Nephron progenitor cell (in vitro differentiated cells): Measurements from ENCODE around the gene MRPL52.

Experiments used
- DNase-seq: peaks from one replicate; pipeline ENCODE4 v3.0.0; 2021
- H3K27ac Mint-ChIP-seq: 2 replicates; pipeline ENCODE4 v1.8.0; 2021; ENCODE audit warnings: mild to moderate bottlenecking, moderate library complexity, mixed read lengths
- H3K27me3 Mint-ChIP-seq: 2 replicates; pipeline ENCODE4 v1.8.0; 2021; ENCODE audit warnings: mild to moderate bottlenecking, low read depth, mixed read lengths; ENCODE audit not compliant: poor library complexity
- H3K36me3 Mint-ChIP-seq: 2 replicates; pipeline ENCODE4 v1.8.0; 2021; ENCODE audit warnings: low read depth, mixed read lengths
- H3K4me1 Mint-ChIP-seq: 2 replicates; pipeline ENCODE4 v1.8.0; 2021; ENCODE audit warnings: mixed read lengths
- H3K4me3 Mint-ChIP-seq: 2 replicates; pipeline ENCODE4 v1.8.0; 2021; ENCODE audit warnings: mild to moderate bottlenecking, moderate library complexity, mixed read lengths
- H3K9me3 Mint-ChIP-seq: 2 replicates; pipeline ENCODE4 v1.8.0; 2021; ENCODE audit warnings: mild to moderate bottlenecking, moderate library complexity, mixed read lengths
- CTCF ChIP-seq: fragments of 200-600 bp; sonication (generic); IDR thresholded peaks from 2 replicates; pipeline ENCODE4 v1.5.0; 2021; ENCODE audit warnings: antibody characterized with exemption

The MRPL52 gene

DNA sequence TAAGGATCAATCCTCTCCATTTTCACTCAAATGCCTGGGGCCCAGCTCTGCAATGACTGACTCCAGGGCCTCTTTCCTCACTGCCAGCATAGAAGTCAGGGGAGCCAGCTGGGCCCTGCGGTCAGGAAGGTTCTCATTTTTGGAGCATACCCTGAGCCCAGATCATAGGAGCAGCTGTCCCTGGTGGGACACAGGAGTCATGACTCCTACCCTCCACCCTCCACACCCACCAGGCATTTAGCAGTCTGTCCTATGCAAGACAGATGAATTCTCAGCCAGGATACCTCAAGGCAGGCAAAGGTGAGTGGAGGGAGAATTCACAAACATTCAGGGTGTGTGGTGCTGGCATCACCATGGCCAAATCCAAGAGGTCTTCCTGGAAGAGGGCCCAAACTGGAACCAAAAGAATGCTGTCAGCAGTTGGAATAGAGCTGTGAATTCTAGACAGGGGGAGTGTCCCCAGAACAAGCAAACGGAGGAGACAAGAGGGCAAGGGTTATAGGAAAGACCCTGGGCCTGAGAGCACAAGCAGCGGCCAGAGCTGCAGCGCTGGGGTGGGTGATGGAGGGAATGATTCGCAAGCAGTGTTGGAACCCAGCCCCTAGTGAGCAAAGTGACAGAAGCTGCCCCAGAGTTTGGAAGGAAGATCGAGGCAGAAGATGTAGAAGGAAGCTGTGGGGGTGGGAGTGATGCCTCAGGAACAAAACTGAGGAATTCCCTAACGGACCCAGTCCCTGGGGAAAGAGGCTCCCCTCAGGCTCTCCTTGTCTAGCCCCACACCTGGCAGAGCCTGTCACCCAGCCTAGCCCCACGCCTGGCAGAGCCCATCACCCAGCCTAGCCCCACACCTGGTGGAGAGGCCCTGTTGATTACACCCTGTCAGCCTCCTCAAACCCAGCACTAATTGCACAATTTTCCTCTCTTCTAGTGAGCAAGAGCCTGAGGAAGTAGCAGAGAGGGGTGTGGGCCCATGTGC lies 48.9 kb downstream of the MRPL52 start:
- TF ChIP-seq CTCF, result no peak
- Mint-ChIP-seq H3K27me3 (no peaks in the 10 kb centered on the region), H3K9me3 (no peaks in the 10 kb centered on the region), H3K4me3 (no peak overlapping the region), H3K36me3 (peaks cover 29% of the 10 kb centered on the region), H3K27ac (peak overlapping the region; percentile 44), H3K4me1 (peaks cover 30% of the 10 kb centered on the region)
- no peak for DNase-seq

DNA sequence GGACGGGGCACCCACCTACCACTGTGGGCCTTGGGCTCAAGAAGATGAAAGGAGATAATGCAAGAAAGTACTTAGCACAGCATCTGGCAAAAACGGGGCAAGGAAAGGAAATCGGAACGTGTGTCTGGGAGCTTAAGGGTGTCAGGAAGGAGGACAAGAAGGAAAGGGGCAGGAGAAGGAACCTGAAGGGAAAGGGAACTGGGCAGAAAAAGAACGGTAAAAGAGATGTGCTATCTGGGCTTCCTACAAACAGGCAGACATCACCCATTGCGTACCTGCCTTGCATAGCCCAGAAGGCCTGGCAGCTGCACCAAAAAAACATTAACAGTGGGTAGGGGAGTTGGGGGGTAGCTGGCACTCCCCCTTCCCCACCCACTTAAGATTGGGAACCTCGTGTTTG lies 52.4 kb downstream of the MRPL52 start:
- DNase-seq, result no peak
- no peaks in the 10 kb centered on the region for H3K9me3 Mint-ChIP-seq

GRCh38 chr14:22882529-22883172 lies 53.0 kb downstream of the MRPL52 start:
- DNase-seq, result peak; percentile 68
- Mint-ChIP-seq H3K4me3 (peak overlapping the region; percentile 94), H3K9me3 (no peaks in the 10 kb centered on the region), H3K27me3 (peaks cover 4% of the 10 kb centered on the region), H3K36me3 (peaks cover 11% of the 10 kb centered on the region), H3K4me1 (peaks cover 67% of the 10 kb centered on the region), H3K27ac (peak overlapping the region; percentile 99)
- TF ChIP-seq CTCF, result no peak

More for the DNA sequence above, 52.4 kb downstream of the MRPL52 start:
- Mint-ChIP-seq H3K4me1 (peaks cover 62% of the 10 kb centered on the region), H3K27me3 (peaks cover 4% of the 10 kb centered on the region), H3K36me3 (peaks cover 13% of the 10 kb centered on the region), H3K27ac (peak overlapping the region; percentile 99), H3K4me3 (peak overlapping the region; percentile 33)
- TF ChIP-seq CTCF, result no peak

DNA sequence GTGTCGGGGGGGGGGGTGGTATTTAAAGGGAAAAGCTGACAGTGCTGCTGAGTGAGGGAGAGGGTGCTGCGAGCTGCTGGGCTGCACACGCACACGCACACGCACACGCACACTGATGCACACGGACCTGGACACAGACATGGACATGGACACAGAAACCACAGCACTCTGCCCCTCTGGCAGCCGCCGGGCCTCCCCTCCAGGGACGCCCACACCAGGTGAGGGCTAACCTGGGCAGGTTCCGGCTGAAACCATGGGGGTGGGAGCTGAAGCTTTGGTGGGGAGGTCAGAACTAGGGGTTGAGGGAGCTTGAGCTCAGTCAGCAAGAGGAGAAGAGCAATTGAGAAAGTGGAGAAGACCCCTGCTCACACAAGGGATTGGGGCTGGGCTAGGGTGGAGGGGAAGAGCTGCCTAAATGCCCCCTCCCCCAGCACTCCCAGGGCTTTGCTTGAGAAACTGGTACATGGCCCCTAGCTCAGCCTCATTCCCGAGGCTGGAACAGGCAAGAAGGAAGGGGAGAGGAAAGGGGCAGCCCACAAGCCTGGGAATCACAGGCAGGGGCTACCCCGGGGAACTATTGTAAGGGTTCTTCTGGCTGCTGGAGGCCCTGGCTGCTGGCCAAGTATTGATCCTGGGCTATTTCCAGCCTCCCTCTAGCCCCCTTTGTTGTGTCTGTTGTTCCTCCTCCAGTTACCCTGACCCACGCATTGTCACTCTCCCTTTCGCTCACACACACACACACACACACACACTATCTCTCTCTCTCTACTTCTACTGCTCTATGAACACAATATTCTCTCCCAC lies 53.7 kb downstream of the MRPL52 start, which contains the start of gene REM2:
Gene REM2, plus strand, starts transcription at position 50 of the 804 bp plus-strand sequence. Its CDS starts 66 bp downstream, at position 116.
- Mint-ChIP-seq H3K4me3 (peak within 1 kb of the TSS; percentile 94), H3K4me1 (peaks cover 72% of the 10 kb centered on the region), H3K9me3 (no peaks in the 10 kb centered on the region), H3K27ac (peak within 1 kb of the TSS; percentile 99), H3K27me3 (peaks cover 4% of the 10 kb centered on the region), H3K36me3 (peaks cover 3% of the 10 kb centered on the region)
- peak; percentile 20 for DNase-seq
- TF ChIP-seq CTCF, result no peak

DNA sequence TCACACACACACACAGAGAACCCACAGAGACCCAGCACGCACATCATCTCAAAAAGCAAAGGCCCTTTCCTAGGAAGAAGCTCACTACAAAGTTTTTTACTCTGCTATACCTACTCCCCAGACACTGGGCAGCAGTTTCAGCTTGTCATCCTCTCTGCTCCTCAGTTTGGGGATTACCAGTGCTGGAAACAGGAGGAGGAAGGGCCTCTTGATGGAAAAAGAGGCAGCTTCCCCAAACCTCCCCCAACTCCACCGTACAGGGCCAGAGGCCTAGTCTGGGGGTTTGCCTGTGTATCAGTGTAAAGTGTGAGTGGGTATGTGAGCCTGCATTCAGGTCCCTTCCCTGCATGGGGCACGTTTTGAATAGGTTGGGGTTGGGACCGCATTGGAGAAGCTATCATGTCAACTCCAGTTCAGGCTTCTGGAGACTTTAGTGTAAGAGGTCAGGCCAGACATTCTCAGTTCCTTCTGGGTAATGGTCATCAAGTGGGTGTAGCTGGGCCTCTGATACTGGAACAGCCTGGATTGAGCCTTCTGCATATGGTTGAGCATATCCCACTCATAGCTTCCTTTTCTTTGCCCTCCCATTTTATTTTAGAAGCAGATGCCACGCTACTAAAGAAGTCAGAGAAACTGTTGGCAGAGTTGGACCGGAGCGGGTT lies 54.5 kb downstream of the MRPL52 start:
- DNase-seq, result no peak
- no peaks in the 10 kb centered on the region for H3K9me3 Mint-ChIP-seq
- H3K4me1 Mint-ChIP-seq, result peaks cover 68% of the 10 kb centered on the region
- H3K27me3 Mint-ChIP-seq, result peaks cover 4% of the 10 kb centered on the region
- H3K4me3 Mint-ChIP-seq, result peak overlapping the region; percentile 94
- H3K36me3 Mint-ChIP-seq, result no peaks in the 10 kb centered on the region
- TF ChIP-seq CTCF, result no peak
- H3K27ac Mint-ChIP-seq, result peak overlapping the region; percentile 91
